ENCODE measurements around the gene POLR3GL. TPM values are rescaled to one million over a fixed set of nuclear protein-coding genes. Genes with fewer than 3 reads are reported as not detected.
A peak's percentile ranks its signal among the peaks of the same experiment; 100 is the strongest.

Gene POLR3GL
- total and polyA plus RNA-seq, 10 of the 15 experiments (the other 5 are each of a cell fraction or from before 2014, with no cell fraction given) = 12.8 to 47.0 (median 26.6) TPM

GRCh38 chr1:145927063-145927886, 37.2 kb upstream of the POLR3GL start, which contains the start of gene RBM8A (continued):
- peak; percentile 97 for TF ChIP-seq MLLT1 (IDR thresholded peaks at IDR 0.05)
- TF ChIP-seq GABPA (IDR thresholded peaks at IDR 0.05; ENCODE audit: low read depth) = peak; percentile 83
- no peak for TF ChIP-seq MYB (IDR thresholded peaks at IDR 0.05; ENCODE audit: borderline replicate concordance, low read depth, low read length)
- TF ChIP-seq REST (IDR thresholded peaks at IDR 0.05; ENCODE audit: low read depth, low read length) = no peak
- TF ChIP-seq ZBTB11 (CRISPR knock-in tag; IDR thresholded peaks at IDR 0.05) = no peak
- peak; percentile 90 for TF ChIP-seq HDGF (IDR thresholded peaks at IDR 0.05)
- peak; percentile 99 for TF ChIP-seq YY1 (IDR thresholded peaks at IDR 0.05; ENCODE audit: low read depth, low read length)
- TF ChIP-seq CEBPB (IDR thresholded peaks at IDR 0.05; ENCODE audit: borderline replicate concordance in 1 of 2, low read depth in 2 of 2, low read length in 2 of 2) = no peak
- no peak for TF ChIP-seq SREBF2 (IDR thresholded peaks at IDR 0.05; ENCODE audit: low read length)
- peak; percentile 97 for TF ChIP-seq NR2C1 (IDR thresholded peaks at IDR 0.05)
- no peak for TF ChIP-seq ZBTB4 (CRISPR knock-in tag; IDR thresholded peaks at IDR 0.05)
- peak; percentile 89; the same call in 1 of the 2 replicates for TF ChIP-seq PAX8 (IDR thresholded peaks at IDR 0.05)
- peak; percentile 21; the same call in 1 of the 2 replicates for TF ChIP-seq EED (IDR thresholded peaks at IDR 0.05; ENCODE audit: low read depth)
- peak; percentile 32; the same call in 1 of the 2 replicates for TF ChIP-seq SPI1 (IDR thresholded peaks at IDR 0.05; ENCODE audit: borderline replicate concordance, insufficient read depth, low read depth, low read length)
- peak; percentile 18 for TF ChIP-seq BCL3 (IDR thresholded peaks at IDR 0.05; ENCODE audit: borderline replicate concordance, insufficient read depth, low read depth, low read length, poor library complexity, severe bottlenecking)

Data from GM12878 (cell line).